Stimulated activated naive CD4-positive, alpha-beta T cell (primary cell): ENCODE results near the gene STXBP5L.
"Not testable (repeated sequence)": the region's sequence is repeated elsewhere in the genome, so short reads cannot be mapped to it uniquely, and the experiment has no call there.

Experiments used
- DNase-seq, 6 experiments: peaks; one replicate each; lab custom pipeline; 2025; lab: John Stamatoyannopoulos, UW

The STXBP5L gene

GRCh38 chr3:121018917-121019321 is 110.9 kb downstream of the STXBP5L start:
- DNase-seq: no peak

- no peak for DNase-seq
These were observed 155.6 kb downstream of the STXBP5L start for GRCh38 chr3:121063628-121064027.

- no peak for DNase-seq
These were observed 156.1 kb downstream of the STXBP5L start for GRCh38 chr3:121064121-121064520.

GRCh38 chr3:121072133-121072532 is 164.1 kb downstream of the STXBP5L start:
- no peak for DNase-seq

GRCh38 chr3:121073011-121073410 is 165.0 kb downstream of the STXBP5L start:
- DNase-seq: no peak

- no peak for DNase-seq
These were observed 167.2 kb downstream of the STXBP5L start for GRCh38 chr3:121075191-121075590.

GRCh38 chr3:121078378-121079101 is 170.5 kb downstream of the STXBP5L start:
- not testable (repeated sequence) for DNase-seq

- DNase-seq: no peak
These were observed 188.9 kb downstream of the STXBP5L start for GRCh38 chr3:121096953-121097352.

GRCh38 chr3:121111086-121111485 is 203.1 kb downstream of the STXBP5L start:
- not testable (repeated sequence) for DNase-seq

GRCh38 chr3:121111914-121112612 is 204.1 kb downstream of the STXBP5L start:
- no peak for DNase-seq

GRCh38 chr3:121126033-121126706 is 218.2 kb downstream of the STXBP5L start:
- no peak for DNase-seq

GRCh38 chr3:121126707-121127035 is 218.7 kb downstream of the STXBP5L start:
- DNase-seq: no peak

GRCh38 chr3:121152573-121152972 is 244.6 kb downstream of the STXBP5L start:
- no peak for DNase-seq

- DNase-seq: no peak
These were observed 245.8 kb downstream of the STXBP5L start for GRCh38 chr3:121153851-121154250.

GRCh38 chr3:121155028-121155427 is 247.0 kb downstream of the STXBP5L start:
- no peak for DNase-seq

- no peak for DNase-seq
These were observed 257.4 kb downstream of the STXBP5L start for GRCh38 chr3:121165397-121165837.

GRCh38 chr3:121167374-121168139 is 259.6 kb downstream of the STXBP5L start:
- no peak for DNase-seq

GRCh38 chr3:121175083-121175482 is 267.1 kb downstream of the STXBP5L start:
- DNase-seq: no peak

GRCh38 chr3:121190626-121191025 is 282.6 kb downstream of the STXBP5L start:
- DNase-seq: not testable (repeated sequence)

GRCh38 chr3:121202573-121202972 is 294.6 kb downstream of the STXBP5L start:
- no peak for DNase-seq

- no peak for DNase-seq
These were observed 315.1 kb downstream of the STXBP5L start for GRCh38 chr3:121223116-121223515.

GRCh38 chr3:121228971-121229370 is 321.0 kb downstream of the STXBP5L start:
- no peak for DNase-seq
